DMS153 (cell line): ENCODE results near the gene SFXN4.
A peak's percentile ranks its signal among the peaks of the same experiment; 100 is the strongest.
"Not testable (repeated sequence)": the region's sequence is repeated elsewhere in the genome, so short reads cannot be mapped to it uniquely, and the experiment has no call there.

Experiments used
- DNase-seq: peaks from one replicate; lab custom pipeline; 2025; lab: John Stamatoyannopoulos, UW

The SFXN4 gene

DNA sequence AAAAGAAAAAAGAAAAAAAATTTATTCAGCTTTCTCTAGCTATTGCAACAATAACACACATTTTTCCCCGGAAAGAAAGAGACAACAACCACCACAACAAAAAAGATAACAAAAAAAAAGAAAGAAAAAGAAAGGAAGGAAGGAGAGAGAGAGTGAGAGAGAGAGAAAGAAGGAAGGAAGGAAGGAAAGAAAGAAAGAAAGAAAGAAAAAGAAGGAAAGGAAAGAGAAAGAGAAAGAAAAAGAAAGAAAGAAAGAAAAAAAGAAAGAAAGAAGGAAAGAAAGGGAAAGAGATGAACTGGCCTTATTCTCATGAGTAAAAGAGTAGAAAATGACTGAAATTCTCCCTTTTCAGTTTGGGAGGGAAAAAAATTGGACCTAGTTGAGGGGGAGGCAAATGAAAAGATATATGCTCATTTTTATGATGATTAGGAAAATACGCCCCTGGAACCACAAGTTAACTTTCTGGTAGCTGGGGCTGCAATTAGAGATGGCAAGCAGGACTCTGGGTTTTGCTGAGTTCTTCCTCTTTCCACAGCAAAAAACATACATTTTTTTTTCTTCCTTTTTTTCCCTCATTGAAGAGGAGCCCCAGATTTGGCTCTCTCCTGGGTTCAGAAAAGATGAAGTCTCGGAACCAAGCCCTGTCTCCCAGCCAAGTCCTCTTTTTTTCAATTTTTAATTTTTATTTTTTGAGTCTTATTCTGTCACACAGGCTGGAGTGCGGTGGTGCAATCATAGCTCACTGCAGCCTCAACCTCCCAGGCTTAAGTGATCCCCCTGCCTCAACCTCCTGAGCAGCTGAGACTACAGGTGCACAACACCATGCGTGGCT is 25.7 kb upstream of the SFXN4 start:
- no peak for DNase-seq

DNA sequence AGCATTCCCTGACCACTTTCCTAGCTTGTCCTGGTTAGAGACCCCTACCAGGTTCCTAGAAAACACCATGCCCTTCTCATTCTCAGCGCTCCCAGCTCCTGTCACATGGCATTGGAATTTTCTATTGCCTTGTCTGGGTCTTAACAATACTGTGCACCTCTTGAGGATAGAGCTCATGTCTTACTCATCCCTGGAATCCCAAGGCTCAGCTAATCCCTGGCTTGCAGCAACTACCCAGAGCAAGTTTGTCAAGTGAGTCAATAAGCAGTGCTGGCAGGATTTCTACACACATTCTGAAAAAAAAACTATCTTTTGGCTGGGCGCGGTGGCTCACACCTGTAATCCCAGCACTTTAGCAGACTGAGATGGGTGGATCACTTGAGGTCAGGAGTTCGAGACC is 24.8 kb upstream of the SFXN4 start:
- DNase-seq = no peak

DNA sequence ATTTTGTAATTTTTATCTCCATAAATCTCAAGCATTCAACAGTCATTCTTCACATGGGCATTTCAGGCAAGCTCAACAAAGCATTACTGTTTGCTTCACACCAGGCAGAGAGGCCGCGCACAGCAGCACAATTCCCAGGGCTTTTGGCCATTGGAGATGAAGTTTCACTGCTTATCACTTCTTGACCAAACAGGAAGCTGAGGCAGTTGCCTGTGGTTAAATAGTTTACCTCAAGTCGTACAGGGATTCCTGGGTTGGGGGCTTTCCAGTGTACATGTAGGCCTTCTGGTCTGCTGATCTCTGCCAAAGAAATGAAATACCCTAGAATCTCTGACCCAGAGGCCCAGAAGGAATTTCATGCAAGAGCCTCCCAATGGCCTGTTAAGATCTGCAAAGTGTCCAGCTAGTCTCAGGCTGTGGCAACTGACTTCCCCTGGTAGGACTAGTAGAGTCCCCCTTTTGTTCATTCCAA is 24.3 kb upstream of the SFXN4 start:
- no peak for DNase-seq

DNA sequence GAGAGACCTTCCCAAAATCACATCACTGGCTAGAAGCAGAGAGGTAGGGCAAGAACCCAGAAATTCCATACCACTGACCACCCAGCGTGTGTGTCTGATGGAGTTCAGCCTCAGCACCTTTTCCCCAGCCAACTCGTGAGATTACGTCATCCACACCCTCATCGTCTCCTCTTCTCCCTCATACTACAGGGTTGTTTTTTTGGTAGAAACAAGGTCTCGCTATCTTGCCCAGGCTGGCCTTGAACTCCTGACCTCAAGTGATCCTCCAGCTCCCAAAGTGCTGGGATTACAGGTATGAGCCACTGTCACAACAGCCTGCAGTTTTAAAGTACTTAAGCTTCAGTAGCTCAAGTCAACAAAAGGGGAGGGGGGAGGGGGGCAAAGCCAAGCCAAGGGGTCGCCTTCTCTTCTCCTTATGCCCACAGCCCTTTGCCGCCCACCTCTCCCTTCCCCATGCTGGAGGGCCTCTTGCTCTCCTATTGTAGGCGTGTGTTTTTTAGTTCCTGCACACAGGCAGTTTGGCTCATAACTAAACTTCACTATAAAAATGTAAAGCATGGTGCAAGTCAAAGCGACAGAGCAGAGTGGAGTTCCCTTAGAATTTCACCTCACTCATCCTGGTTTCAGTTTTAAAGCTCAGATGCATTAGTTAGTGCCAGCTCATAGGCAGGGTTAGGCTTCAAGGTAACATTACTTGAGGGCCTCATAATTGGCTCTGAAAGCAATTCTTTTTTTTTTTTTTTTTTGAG is 18.3 kb upstream of the SFXN4 start:
- no peak for DNase-seq

DNA sequence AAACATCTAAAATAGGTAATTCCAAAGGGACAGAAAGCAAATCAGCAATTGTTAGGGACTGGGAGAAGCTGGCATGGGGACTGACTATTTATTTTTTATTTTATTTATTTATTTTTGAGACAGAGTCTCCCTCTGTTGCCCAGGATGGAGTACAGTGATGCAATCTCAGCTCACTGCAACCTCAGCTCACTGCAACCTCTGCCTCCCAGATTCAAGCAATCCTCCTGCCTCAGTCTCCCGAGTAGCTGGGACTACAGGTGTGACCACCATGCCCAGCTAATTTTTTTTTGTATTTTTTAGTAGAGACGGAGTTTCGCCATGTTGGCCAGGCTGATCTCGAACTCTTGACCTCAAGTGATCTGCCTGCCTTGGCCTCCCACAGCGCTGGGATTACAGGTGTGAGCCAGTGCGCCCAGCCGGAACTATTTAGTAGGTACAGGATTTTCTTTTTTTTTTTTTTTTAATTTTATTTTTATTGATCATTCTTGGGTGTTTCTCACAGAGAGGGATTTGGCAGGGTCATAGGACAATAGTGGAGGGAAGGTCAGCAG is 15.4 kb upstream of the SFXN4 start:
- DNase-seq = not testable (repeated sequence)

DNA sequence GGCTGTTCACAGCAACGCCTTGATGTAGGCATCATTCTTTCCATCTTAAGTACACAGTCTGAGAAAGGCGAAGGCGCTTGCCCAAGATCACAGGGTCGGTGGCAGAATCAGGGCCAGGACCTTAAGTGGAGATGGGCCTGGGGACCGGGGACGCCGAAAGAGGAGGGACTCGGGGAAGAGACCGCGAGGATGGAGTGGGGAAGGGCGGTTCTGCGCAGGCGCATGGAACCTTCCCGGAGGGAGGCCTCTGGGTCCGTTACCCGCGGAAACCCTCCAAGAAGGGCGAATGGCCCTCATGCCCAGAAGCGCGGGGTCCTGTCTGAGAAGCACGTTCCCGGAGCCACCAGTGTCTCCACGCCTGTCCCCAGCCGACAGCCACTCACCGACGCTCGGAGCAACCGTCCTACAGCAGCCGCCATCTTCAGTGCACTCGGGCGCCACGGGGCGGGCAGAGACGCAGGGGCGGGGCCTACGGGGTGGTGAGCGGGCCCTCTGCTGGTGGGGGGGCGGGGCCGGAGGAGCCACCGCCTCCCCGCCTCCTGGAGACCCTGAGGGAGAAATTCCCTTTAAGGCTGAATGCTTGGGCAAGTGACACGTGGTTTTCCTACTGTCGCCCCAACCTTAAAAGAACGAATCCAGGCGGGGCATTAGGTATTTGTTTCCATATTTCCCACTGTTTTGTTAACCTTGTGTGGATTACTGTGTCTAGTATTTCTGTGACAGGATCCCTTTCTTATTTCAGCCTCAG is 13.0 kb upstream of the SFXN4 start, which contains the start of gene PRDX3:
Gene PRDX3, minus strand, starts transcription at position 441 of the 748 bp plus-strand sequence. Its CDS starts 22 bp downstream, at position 419.
- DNase-seq = peak; percentile 76

DNA sequence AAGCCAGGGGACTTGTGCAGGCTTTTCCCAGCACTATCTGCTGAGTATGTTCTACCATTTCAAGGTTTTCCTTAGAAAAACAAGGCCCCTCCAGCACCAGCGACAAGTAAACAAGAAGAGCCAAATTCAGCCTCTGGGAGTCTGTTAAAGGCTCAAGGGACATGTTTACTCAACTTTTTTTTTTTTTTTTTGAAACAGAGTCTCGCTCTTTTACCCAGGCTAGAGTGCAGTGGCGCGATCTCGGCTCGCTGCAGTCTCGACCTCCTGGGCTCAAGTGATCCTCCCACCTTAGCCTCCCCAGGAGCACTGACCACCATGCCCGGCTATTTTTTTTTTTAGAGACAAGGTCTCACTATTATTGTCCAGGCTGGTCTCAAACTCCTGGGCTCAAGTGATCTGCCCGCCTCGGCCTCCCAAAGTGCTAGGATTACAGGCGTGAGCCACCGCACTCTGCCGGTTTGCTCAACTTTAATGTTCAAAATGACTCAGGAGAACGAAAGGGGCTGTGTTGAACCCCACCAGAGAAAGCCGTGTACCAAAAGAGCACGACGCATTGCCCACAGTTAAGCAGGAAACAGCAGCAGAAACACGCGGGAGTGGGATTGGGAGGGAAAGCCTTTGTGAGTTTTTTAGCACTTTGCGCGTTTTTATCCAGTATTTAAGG is 12.3 kb upstream of the SFXN4 start:
- no peak for DNase-seq

DNA sequence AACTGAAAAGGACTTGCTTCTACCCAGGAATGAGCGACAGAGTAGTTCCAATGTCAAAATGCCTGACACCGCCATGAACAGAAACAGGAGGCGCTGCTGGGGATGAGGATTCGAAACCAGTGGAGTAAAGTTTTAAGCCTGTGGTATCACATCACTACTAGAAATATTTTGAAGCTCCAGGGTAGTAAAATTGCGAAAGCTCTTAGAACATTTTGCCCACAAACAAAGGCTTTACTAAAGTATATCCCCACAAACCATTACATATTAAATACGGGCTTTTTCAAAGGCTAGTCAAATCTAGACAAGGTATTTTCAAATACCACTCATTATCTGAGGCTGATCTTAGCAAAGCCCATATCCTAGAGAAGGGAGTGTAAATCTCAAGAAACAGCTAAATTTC is 10.7 kb upstream of the SFXN4 start:
- DNase-seq = no peak

DNA sequence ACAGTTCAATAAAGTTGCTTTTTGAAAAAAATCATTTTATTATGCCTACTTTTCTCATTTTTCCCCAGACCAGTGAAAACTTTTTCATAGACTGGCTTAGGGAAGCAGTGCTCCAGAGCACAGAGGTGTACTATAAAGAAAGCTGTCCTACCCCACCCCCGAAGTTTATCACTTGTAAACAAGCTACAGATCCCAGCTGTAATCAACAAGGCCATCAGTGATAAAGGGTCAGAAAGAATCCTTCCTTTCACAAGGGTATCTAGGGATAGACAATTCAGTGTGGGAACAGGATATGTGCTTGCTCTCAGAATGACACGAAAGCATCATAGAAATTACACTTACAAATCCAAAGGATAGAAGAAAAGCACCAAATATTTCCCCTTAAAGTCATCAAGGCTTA is 8.6 kb upstream of the SFXN4 start:
- no peak for DNase-seq

DNA sequence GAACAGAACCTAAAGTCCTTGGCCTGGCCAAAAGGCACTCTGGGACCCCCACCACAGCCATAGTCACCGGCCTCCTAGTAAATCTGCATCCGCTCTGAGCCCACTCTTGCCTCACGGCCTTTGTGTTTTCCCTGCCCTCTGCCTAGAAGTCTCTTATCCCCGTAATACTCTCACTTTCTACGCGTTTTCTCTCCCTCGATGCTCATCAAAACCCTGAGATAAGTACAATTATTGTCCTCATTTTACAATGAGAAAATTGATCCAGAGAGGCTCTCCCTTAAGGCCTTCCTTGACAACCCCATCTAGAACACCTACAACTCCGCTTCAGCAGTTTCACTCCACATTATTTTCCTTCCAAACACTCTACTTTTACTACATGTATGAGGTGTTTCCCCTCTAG is 1.5 kb upstream of the SFXN4 start:
- DNase-seq = no peak

DNA sequence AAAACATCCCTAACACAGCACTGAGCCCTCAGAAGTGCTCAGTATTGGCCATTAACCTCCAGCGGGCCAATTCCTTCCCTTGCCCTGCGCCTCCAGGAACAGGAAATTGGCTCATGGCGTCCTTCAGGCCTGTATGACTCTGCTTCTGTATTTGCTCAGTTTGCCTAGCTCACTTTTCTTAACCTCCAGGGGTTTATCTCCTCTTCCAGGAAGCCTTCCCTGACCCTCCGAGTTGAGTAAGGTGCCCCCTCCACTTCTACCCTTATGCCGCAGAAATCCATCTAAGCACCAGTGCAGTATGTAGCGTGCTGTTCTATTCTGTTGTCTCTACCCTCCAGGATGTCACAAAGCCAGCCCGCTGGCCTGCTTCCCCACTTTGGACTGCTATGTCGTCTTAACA is 1.1 kb upstream of the SFXN4 start:
- DNase-seq = no peak

DNA sequence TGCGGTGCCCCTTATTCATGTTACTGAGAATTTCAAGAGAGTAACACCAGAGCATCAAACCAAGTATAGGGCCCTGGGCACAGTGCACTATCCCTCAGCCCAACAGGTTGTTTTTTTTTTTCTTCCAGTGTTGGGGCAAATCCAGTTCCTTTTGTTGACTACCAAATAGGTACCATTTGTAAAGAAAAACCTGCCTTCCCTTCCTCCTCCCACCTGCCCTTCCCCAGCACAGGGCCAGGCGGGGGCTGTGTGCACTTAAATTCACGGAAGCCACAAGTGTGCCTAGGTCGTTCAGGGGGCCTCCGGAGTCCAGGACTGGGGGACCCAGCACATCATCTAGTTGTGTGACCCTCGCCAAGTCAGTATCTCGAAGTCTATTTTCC is 595 bp upstream of the SFXN4 start:
- DNase-seq = no peak

DNA sequence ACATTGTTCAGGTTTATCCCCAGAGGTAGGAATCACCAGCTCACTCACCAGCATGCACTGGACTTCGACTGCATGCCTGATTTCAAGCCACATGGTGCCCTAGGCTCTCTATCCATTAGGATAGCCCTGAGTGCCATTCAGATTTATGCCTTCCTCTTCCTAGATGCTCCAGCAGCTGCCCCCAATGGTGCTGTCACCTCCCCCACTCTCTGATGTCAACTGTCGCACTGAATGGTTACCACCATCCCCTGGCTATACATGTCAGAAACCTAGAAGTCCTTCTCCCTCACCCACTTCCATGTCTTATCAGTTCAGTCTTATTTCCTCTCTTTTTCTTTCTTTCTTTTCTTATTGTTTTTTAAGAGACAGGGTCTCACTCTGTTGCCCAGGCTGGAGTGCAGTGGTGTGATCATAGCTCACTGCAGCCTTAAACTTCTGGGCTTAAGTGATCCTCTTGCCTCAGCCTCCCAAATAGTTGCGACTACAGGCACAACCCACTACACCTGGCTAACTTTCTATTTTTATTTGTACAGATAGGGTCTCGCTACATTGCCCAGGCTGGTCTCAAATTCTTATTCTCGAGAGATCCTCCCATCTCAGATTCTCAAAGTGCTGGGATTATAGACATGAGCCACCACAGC is 2.9 kb downstream of the SFXN4 start:
- no peak for DNase-seq

DNA sequence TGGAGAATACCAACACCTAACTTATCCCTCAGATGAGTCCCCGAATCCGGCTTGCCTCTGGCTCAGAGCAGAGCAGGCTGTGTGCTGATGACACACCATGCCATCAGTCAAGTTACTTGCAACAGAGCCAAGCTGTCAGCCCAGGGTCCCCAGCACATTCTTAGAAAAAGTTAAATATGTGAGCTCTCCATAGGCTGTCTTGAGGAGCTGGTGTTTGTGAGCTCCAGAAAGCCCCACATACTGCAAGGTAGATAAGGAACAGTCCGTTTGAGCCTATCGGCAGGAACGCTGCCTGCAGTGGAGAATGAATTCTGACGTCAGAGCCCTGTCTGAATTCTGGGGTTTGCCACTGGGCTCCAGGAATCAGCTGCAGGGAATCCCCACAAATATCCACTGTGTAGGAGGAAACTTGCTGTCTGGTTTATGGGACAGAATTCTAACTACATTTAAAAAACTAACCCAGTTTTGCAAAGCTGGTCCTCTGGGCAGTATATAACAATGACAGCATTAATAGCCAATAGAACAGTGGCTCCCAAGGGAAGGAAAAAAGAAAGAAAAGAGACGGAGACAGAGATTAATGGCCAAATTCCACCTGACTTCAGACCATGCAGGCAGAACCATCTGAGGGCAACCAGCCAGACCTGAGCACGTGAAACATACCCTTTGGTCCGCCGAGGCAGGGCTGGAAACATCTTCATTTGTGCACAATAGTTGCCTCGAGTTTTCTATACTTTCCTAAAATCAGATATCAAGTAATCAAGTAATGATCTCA is 3.6 kb downstream of the SFXN4 start:
- no peak for DNase-seq

DNA sequence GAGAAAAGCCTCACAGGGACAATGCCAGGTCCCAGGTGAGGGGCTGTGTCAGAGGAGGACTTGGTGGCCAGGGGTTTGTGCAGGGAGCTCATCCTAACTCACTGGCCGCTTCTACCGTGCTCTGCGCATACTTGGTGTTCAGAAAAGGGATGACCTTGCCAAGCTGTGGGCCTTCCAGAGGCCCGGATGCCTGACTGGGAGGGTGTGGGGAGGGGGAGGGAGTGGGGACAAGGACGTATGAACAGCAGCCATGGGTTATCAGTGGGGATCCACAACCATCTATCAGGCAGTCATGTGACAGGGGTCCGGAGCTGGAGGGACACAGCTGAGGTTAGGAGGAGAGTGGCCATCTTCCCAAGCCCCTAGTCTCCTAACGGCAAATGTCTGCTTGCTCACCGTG is 6.2 kb downstream of the SFXN4 start:
- no peak for DNase-seq

DNA sequence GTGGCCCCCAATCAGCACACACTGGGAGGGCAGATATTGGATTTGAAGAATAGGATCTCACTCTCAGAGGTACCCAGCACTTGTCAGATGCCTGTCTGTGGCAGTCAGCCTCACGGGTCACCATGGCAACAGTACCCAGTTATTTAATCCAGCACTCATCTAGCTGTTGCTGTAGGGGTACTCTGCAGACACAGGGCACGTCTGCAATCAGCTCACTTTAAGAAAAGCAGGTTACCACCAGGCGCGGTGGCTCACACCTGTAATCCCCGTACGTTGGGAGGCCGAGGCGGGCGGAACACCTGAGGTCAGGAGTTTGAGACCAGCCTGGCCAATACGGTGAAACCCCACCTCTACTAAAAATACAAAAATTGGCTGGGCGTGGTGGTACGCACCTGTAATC is 11.9 kb downstream of the SFXN4 start:
- no peak for DNase-seq

DNA sequence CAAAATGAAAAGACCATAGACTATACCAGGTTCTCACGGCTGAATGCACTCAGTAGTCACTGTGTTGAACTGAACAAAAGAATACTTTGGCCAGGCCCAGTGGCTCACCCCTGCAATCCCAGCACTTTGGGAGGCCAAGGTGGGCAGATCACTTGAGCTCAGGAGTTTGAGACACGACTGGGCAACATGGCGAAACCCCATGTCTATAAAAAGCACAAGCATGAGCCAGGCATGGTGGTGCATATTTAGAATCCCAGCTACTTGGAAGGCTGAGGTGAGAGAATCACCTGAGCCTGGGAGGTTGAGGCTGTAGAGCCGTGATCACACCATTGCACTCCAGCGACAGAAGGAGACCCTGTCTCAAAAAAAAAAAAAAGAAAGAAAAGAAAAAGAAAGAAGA is 12.5 kb downstream of the SFXN4 start:
- DNase-seq = no peak

DNA sequence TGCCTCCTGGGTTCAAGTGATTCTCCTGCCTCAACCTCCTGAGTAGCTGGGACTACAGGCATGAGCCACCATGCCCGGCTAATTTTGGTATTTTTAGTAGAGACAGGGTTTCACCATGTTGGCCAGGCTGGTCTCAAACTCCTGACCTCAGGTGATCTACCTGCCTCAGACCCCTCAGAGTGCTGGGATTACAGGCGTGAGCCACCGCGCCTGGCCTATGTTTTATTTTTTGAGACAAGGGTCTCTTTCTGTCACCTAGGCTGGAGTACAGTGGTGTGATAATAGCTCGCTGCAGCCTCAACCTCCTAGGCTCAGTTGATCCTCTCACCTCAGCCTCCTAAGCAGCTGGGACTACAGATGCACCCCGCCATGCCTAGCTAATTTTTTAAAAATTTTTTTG is 13.9 kb downstream of the SFXN4 start:
- DNase-seq = not testable (repeated sequence)

DNA sequence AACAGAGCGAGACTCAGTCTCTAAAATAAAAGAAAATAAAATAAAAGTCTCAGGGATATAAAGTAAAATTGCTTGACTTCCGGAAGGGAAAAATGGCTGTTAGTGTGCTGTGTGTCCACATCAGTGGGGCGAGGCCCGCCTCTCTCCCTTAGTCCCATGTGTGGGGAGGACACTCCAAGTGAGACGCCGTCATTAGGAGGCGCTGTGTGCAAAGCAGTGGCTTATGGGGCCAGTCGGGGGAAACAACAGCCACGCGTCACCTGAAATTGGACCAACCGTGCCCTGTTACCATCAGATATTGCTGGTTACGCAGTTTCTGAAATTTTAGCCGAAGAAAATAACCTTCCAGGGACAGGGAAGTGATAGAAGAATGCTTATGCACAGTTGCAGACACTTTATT is 15.8 kb downstream of the SFXN4 start:
- DNase-seq = no peak

DNA sequence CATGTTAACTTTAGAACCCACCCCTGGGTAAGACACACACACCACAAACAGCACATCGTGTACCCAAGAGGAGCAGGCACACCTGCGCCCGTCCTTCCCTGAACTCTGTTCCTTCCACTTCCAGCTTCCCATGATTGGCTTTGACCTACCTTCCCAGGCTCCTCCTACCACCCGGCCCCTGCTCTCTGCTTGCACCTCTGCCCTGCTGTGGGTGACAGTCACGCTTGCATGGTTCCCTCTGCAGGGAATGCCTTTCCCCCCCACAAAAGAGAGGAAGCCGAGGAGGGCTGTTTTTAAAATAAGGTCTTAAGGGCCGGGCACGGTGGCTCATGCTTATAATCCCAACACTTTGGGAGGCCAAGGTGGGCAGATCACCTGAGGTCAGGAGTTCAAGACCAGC is 16.4 kb downstream of the SFXN4 start:
- DNase-seq = no peak
